HuH-7 (cell line): Measurements from ENCODE around the gene PLCD1.

Experiments
- DNase-seq: peaks from one replicate; pipeline ENCODE4 v3.0.0; 2011; ENCODE audit warnings: low spot score

PLCD1 gene

DNA sequence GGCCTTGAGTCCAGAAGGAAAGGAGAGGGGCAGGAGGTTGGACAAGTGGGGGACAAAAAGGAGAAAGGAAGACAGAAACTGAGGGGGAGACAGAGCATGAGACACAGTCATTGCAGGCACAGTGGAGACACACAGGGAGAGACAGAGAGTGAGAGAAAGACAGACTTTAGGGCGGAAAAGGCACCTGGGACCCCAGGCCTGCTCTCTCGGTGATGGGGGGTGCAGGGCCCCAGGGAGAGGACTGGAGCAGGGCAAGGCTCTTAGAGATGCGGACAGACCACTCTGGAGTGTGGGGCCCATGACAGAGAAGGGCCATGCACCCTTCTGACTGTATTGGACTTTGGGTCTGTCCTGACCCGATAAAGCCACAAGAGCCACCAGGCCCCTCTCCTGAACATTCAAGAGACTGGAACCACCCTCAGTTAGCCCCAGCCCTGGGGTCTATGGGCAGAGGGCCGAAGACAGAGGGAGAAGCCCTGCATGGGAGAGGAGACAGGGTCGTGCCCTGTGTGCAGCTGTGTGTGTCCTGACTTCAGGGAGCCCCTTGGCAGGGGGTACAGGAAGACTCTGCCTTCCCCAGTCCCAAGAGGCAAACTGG is 12.5 kb downstream of the PLCD1 start:
- no peak for DNase-seq

DNA sequence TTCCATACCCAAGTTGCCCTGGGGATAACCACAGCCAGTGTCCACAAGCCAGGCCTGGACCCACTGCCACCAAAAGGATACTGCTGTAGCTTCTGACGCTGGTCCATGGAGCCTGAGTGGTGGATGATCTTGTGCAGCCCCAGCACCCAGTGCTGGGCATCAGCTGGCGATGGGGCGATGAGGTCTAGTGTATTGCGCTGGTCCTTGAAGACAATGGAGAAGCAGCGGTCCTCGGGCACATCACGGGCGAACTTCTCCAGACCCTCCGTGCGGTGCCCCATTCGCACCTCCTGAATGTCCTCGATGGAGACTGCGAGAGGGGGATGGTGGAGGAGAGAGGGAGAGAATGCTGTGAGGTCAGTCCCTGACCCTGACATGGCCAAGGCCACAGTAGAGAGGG is 13.0 kb downstream of the PLCD1 start:
- no peak for DNase-seq

DNA sequence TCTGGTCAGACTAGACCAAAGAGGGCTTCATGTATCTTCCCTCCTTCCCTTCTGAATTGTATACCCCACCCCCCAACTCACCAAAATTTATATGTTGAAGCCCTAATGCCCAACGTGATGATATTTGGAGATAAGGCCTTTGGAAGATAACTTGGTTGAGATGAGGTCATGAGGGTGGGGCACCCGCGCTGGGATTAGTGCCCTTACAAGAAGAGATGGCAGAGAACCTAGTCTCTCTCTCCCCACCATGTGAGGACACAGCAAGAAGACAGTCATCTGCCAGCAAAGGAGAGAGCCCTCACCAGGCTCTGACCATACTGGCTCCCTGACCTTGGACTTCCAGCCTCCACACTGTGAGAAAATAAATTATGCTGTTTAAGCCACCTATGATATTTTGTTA is 13.5 kb downstream of the PLCD1 start:
- DNase-seq: no peak

DNA sequence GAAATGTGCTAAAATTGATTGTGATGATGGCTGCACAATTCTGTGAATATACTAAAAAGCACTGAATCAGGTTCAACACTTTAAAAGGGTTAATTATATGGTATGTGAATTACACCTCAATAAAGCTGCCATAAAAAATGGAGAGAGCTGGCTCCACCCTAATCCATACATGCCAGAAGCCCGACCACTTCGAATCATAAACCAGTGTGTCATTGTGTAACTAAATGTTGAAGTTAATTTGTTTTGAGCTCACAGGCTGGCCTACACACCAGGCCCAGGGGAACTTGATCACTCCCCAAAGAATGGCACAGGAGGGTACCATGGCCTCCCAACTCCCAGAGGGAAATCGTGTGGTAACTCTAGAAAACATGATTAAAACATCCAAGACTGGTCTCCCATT is 14.0 kb downstream of the PLCD1 start:
- no peak for DNase-seq

DNA sequence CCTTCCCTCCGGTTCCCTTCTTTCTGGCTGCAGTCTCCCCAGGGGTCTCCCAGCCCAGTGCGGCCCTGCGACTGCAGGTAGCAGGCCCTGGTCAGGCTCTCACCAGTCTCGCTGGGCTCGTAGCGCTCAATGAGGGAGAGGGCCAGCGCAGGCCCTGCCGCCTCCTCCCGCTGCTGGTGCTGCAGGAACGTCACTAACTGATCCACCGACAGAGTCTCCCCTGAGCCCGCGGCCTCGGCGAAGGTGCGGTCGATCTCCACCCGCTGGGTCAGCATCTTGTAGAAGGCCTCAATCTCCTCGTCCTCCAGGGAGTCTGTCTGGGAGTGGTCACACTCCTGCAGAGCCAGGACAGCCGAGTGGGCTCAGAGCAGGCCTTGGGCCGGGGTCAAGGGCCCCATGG is 18.3 kb downstream of the PLCD1 start:
- DNase-seq: no peak

DNA sequence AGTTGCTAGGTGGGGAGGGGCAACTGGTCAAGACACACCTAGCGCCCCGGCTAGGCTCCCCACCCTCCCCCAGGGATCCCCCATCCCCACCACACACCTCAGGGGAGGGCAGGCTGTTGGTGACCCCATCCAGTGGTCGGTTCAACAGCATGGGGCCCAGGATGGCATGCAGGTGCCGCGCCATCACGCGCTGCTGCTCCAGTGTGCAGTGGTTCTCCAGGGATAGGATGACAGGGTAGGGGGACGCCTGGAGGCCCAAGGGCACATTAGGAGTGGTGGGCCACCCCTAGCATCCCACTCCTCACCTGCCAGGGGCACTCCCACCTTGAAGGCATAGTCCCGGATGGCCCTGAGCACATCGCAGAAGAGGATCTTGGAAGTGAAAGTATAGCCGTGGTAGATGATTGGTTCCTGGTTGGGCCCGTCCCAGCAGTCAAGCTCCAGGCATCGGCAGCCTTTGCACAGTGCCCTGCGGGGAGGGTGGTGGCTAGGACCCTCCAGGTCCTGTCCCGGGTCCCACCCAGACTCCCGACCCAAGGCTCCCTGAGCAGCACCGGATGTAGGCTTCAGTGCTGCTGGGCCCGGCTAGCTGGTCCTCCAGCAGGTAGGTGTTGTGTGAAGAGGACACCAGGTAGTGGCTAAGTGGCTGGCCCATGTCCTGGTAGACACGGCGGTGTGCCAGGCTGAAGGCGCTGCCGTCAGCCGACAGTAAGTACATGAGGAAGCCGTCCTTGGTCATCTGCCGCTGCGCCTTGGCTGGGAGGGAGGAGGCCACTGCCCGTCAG is 19.4 kb downstream of the PLCD1 start:
- no peak for DNase-seq

DNA sequence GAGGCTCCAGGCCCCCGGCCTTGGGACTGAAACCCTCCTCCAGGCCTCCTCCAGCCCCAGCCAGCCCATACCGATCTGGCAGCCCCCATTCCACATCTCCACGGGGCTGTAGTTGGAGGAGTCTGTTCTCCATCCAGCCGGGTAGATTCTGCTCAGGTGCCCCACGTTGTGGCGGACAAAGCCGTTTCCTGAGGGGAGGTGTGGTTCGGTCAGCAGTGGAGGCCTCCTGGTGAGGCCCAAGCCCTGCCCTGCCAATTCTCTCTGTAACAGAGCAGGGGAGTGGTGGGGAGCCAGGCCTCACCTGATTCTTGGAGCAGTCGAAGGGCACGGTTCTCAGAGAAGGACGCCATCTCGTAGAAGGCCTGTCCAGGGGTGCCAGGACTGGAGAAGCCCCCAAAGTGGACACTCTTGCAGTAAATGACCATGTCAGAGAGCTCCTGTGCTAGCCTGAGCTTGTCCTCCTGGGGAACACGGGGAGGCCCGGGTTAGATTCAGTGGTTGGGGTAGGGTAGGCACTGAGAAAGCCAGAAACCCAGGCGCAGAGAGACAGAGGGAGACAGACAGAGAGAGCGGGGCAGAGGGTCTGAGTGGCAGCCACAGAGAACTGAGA is 20.4 kb downstream of the PLCD1 start:
- DNase-seq: no peak

DNA sequence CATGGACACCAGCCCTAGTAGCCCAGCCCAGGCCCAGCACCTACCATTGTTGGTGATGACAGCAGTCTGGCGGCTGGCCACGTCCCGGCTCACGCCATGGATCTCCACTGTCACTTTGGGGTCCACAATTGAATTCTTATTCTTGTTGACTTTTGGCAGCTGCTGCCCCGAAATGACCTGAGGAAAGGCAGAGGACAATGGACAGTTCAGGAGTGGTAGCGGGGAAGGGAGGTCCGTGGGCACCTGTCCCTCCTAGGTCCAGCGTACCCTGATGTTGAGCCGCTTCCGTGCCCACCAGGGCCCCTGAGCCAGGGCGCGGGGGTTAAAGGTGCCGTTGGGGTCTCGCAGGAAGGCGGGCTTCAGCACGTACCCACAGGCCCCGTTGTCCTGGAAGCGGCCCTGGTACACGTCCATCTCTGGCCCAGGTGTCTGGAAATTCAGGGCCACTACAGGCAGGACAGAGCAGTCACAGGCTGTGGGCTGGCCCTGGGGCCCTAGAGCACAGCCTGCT is 21.2 kb downstream of the PLCD1 start:
- no peak for DNase-seq

DNA sequence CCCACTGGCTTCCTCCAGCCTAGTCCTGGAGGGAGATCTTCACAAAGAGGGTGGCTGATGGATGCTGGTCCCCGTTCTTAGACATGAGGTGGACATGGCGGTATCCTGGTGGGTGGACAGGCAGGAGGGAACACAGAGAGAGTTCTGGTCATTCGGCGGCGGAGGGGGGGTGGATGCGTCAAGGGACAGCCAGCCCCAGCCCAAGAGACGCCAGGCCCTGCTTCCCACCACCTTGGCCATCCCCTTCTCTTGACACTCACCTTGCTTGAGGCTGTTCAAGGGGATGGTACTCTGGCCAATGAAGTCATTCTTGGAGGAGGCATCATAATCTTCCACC is 21.7 kb downstream of the PLCD1 start:
- no peak for DNase-seq

DNA sequence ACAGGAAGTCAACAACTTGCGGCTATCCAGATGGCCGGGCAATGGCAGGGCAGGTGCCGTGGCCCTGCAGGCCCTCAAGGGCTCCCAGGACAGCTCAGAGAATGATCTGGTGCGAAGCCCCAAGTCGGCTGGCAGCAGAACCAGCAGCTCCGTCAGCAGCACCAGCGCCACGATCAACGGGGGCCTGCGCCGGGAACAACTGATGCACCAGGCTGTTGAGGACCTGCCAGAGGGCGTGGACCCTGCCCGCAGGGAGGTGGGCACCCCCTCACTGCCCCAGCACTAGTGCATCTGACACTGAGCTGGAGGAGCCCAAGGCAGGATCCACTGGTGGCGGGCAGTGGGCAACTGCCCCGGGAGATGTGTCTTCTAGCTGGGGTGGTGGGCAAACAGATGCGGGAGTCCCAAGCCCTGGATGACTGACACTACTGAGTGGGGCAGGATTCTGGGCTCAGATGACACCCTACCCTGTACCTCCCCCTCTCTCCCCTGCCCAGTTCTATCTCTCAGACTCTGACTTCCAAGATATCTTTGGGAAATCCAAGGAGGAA is 22.9 kb downstream of the PLCD1 start:
- DNase-seq: no peak

DNA sequence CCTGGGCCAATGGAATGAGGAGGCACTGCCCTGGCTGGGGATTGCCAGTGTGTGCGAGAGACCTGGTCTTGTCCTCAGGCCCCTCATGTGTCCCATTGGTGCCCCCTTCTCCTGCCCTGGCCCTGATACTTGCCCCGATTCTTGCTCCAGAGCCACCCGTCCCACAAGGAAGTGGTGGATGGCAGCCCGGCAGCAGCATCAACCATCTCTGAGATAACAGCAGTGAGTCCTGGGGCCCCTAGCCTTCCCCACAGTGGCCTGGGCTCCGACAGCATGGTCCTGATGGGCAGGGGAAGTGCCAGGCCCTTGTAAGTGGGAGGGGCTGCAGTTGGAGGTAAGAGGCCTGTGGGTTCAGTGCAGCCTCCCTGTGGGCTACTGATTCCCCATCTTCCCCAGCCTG is 23.4 kb downstream of the PLCD1 start:
- no peak for DNase-seq

DNA sequence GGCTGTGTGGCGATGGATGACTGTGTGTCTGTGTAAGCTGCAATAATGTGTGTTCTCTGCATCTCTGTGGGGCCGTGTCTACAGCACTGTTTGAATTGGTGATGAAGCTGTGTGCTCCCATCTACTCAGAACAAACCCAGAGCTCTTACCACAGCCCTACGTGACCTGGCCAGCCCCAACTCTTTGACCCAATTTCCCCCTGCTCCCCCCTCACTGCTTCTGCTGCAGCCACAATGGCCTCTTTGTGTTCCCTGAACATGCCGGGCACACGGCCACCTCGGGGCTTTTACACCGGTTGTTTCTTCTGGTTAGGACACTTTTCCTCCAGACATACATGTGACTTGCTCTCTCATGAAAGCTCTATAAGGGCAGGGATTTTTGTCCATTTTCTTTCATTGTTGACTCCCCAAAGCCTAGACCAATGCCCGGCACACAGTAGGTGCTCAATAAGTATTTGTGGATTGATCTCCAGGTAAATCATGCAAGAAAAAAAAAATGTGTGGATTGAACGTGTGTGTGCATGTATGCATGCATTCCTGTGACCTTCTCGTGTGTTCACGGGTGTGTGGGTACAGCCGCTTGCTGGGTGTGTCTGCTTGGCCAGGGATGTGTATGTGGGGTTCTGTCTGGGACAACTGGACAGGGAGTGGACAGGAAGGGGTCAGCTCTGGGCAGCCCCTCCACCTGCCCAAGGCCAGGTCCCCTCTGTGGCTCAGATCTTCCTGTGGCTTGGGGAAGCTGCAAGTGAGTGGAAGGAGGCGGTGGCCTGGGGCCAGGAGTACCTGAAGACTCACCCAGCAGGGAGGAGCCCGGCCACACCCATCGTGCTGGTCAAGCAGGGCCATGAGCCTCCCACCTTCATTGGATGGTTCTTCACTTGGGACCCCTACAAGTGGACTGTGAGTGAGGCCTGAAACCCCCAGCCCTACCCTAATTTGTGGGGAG is 24.1 kb downstream of the PLCD1 start:
- peak; percentile 79 for DNase-seq

DNA sequence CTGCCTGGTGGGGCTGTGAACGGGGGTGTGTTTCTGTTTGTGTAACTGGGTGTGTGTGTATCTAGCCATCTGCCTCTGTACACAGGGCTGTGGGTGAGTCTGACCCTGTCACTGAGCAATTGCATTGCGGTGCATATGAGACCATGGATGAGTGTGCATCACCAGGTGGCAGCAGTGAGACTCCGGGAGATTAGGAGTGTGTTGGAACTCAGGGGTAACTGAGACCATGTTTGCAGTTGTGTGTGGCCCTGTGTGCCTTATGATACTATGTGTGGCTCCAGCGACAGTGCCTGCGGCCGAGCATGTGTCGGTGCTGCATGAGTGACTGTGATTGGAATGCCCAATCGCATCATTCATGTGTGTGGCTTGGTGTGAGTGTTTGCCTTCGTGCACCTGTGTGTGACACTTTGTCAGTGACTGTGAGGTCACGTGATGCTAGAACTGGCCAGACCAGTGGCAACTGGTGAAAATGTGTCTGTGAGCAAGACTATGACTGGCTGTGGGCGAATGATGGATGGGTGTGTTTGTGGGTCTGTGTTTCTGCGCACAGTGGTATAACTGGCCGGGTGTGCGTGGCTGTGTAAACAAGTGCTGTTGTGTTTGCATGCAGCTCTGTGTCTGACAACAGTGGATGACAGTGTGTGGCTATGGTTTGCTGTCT is 24.9 kb downstream of the PLCD1 start:
- peak; percentile 97 for DNase-seq

DNA sequence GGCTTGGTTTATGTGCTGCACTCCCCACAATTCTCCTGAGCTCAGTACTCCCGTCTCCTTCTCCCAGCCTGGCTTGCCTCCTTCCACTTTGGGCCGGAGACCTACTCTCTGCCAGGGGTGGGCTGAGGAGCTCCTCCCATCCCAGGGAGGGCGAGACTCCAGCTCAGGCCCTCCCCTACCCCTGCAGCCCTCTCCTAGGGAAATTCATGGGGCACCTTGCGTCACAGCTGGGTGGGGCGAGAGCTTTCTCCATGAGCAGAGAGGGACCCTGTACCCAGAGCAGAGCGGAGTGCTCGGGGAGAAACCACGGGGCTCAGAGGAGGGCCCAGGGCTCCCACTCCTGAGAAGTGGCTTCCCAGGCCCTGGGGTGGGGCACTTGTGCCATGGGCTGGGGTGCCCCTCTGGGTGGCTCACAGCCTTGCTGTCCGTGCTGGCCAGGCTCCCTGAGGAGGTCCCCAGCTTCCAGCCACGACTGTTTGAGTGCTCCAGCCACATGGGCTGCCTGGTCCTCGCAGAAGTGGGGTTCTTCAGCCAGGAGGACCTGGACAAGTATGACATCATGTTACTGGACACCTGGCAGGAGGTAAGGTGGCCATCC is 25.5 kb downstream of the PLCD1 start:
- DNase-seq: peak; percentile 67

DNA sequence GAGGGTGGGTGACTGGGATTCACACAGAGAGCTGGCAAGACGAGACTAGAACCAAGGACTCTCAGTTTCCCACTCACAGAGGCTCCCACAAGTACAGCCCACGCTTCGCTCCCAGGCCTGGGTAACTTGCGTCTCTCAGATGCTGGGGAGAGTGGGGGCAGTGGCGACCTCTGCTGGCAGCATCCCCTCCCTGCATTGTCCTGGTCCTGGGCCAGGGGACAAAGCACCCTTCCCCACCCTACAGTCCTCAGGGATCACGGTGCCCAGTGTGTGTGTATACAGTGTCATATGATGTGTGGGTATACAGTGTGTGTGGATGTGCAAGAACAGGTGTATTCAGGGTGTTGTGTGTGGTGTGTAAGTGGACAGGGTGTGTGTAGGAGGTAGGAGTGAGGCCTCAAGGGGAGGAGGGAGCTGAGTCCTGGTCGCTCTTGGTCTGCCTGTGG is 26.0 kb downstream of the PLCD1 start:
- peak; percentile 93 for DNase-seq

DNA sequence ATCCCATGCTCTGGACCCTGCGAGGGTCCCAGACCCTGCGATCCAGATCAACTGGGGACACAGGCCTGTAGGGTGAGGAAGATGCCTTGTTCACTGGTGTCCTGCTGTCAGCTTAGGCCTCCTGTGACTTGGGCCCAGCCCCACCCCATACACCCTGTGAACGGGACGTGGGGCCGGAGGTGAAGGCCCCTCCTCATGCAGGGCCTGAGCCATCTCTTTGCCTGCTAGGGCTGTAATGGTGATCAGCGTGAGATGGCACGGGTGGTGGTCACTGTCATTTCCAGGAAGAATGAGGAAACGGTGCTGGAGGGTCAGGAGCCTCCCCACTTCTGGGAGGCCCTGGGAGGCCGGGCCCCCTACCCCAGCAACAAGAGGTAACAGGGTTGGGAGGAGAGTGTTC is 26.5 kb downstream of the PLCD1 start:
- DNase-seq: no peak

DNA sequence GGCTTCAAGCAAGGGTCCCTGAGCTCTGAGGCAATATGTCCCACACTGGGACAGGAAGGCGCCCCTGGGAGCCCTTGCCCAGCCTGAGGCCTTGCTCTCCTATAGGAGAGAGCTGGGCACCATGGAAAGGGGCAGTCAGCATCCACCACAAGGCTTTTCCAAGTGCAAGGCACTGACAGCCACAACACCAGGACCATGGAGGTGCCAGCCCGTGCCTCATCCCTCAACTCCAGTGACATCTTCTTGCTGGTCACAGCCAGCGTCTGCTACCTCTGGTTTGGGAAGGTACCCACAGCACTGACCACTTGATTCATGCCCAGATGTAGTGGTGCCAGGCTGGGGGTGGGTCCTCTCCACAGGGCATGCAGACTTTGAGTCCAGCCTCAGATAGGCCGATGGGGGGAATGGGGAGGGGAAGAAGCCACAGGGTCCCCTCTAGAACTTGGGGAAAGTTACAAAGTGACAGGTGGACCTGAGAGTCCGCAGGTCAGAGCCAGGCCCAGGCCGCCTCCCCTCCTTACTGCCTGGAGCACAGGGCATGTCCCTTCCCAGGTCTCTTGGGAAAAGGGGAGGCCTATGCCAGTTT is 27.1 kb downstream of the PLCD1 start:
- no peak for DNase-seq

DNA sequence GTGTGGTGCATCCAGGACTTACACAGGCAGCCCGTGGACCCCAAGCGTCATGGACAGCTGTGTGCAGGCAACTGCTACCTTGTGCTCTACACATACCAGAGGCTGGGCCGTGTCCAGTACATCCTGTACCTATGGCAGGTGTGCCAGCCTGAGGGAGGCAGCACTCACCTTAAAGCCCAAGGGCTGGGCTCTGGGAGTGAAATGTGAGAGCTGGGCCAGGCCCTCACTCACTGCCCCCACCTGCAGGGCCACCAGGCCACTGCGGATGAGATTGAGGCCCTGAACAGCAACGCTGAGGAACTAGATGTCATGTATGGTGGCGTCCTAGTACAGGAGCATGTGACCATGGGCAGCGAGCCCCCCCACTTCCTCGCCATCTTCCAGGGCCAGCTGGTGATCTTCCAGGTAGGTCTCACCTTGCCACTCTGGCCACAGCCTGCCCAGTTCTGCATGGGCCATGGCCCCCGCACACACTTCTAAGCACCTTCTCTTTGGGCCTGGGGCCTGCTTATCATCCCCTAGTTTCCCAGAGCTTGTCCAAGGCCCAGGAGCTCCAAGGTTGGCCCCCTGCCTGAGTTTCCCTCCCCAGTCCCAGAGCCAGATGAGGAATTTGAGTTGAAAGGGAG is 27.9 kb downstream of the PLCD1 start:
- no peak for DNase-seq

DNA sequence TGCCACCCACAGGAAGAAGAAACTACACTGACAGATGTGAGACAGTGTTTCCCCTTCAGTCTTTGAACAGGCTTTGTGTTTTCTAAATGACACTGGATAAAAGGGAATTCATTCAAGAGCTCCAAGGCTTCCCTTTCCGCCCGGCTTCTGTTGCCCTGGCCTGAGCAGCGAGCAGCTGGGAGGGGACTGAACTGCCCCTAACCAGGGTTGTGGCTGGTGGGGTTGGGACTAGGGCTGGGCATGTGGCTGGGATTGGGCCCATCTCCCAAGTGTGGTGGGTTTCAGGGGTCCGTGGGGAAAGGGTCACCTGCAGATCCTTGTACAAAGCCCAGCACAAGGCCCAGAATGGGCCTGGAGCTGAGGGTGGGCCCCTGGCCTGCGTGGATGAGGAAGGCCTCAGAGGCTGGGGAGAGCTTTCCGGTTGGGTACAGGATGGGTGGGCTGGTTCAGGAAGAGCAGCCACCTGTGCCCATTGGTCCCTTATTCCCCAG is 28.4 kb downstream of the PLCD1 start:
- DNase-seq: no peak
